HCT116 (cell line): ENCODE results near the gene SAPCD2. TPM values are rescaled to one million over a fixed set of nuclear protein-coding genes. Genes with fewer than 3 reads are reported as not detected.

Experiments
- ATAC-seq: fragments of 200-7000 bp; cut with Tn5 transposase; 2 replicates; pipeline ENCODE4 v1.9.1; 2020; ENCODE audit warnings: mild to moderate bottlenecking, moderate library complexity
- BruUV-seq: library from RNA; stranded (reverse); fragments of 400-500 nt; replicated peaks from 2 replicates; lab custom pipeline; 2021; lab: Mats Ljungman, UMichigan
- CTCF ChIA-PET: fragments of 300-600 bp; sonication (Branson Sonifier 250); formaldehyde crosslinking; loops from one replicate; lab custom pipeline; 2021; ENCODE audit warnings: antibody characterized with exemption; lab: Charles Lee
- POLR2A ChIA-PET: fragments of 300-600, 350-600 bp; sonication (Branson Sonifier 250); formaldehyde crosslinking; loops from one replicate; lab custom pipeline; 2021; ENCODE audit warnings: antibody characterized with exemption; lab: Charles Lee
- RAD21 ChIA-PET, 2 experiments: fragments of 300-600 bp; sonication (Branson Sonifier 250); formaldehyde crosslinking; loops; one replicate each; lab custom pipeline; 2023; ENCODE audit warnings: low total read pairs in 2 of 2; ENCODE audit not compliant: uncharacterized antibody in 2 of 2, unreplicated experiment in 2 of 2, low non-redundant PET in 1 of 2; lab: Charles Lee
- DNase-seq: peaks from one replicate; pipeline ENCODE4 v3.0.0-alpha.2; 2010; ENCODE audit warnings: low read depth, low spot score
- H2AFZ ChIP-seq: fragments of 200-600 bp; shearing (Covaris generic), sonication (generic); 2 replicates; pipeline ENCODE4 v1.6.1; 2017; ENCODE audit warnings: low read depth, mixed run types, mixed read lengths, antibody characterized with exemption, low read length; ENCODE audit not compliant: poor library complexity, severe bottlenecking
- H3K27ac ChIP-seq: 2 replicates; pipeline ENCODE4 v1.5.1; 2012; ENCODE audit warnings: low read depth, low read length
- H3K27me3 ChIP-seq: fragments of 200-600 bp; sonication (generic); 2 replicates; pipeline ENCODE4 v1.6.1; 2016; ENCODE audit warnings: mixed run types, low read length, mixed read lengths; ENCODE audit not compliant: insufficient read depth
- H3K36me3 ChIP-seq, 2 experiments: fragments of 200-500 bp in 1 of 2; fragments of 200-600 bp in 1 of 2; sonication (Bioruptor generic) in 1 of 2; sonication (generic) in 1 of 2; 2 replicates each; pipeline versions ENCODE4 v1.5.1 to v1.6.1; 2014 to 2016; ENCODE audit warnings: low read length in 2 of 2, inconsistent platforms in 1 of 2, mixed read lengths in 1 of 2, mixed run types in 1 of 2; ENCODE audit not compliant: insufficient read depth in 2 of 2, control insufficient read depth in 1 of 2
- H3K4me1 ChIP-seq, 2 experiments: fragments of 200-600 bp in 1 of 2; sonication (generic) in 1 of 2; 2 replicates each; pipeline versions ENCODE4 v1.5.1 to v1.6.1; 2012 to 2017; ENCODE audit warnings: low read length in 2 of 2, inconsistent platforms in 1 of 2, mild to moderate bottlenecking in 1 of 2, mixed read lengths in 1 of 2, mixed run types in 1 of 2, moderate library complexity in 1 of 2; ENCODE audit not compliant: insufficient read depth in 2 of 2, control insufficient read depth in 1 of 2
- H3K4me2 ChIP-seq: fragments of 200-600 bp; sonication (generic); 2 replicates; pipeline ENCODE4 v1.6.1; 2017; ENCODE audit warnings: mixed run types, low read length, mixed read lengths
- H3K4me3 ChIP-seq, 2 experiments: fragments of 200-600 bp in 1 of 2; sonication (generic) in 1 of 2; replicated peaks in 1 of 2; 2 replicates each; pipeline ENCODE4 v1.5.1; 2011 to 2016; ENCODE audit warnings: low read length in 2 of 2, control low read depth in 1 of 2, low read depth in 1 of 2, mild to moderate bottlenecking in 1 of 2, mixed read lengths in 1 of 2, mixed run types in 1 of 2
- H3K79me2 ChIP-seq: fragments of 200-600 bp; sonication (generic); 2 replicates; pipeline ENCODE4 v1.6.1; 2017; ENCODE audit warnings: mild to moderate bottlenecking, mixed run types, low read length, moderate library complexity, mixed read lengths; ENCODE audit not compliant: insufficient read depth
- H3K9ac ChIP-seq: fragments of 200-600 bp; sonication (generic); 2 replicates; pipeline ENCODE4 v1.6.1; 2016; ENCODE audit warnings: low read length, mixed read lengths
- H3K9me2 ChIP-seq: fragments of 200-600 bp; sonication (generic), shearing (Covaris generic); 2 replicates; pipeline ENCODE4 v1.6.1; 2017; ENCODE audit warnings: mixed run types, mild to moderate bottlenecking, moderate library complexity; ENCODE audit not compliant: insufficient read depth
- H3K9me3 ChIP-seq, 2 experiments: fragments of 200-500 bp in 1 of 2; fragments of 200-600 bp in 1 of 2; sonication (Bioruptor generic) in 1 of 2; sonication (generic) in 1 of 2; 2 replicates each; pipeline ENCODE4 v1.6.1; 2014 to 2017; ENCODE audit warnings: low read length in 2 of 2, mixed read lengths in 2 of 2, inconsistent platforms in 1 of 2, low read depth in 1 of 2, mild to moderate bottlenecking in 1 of 2, mixed run types in 1 of 2, moderate library complexity in 1 of 2; ENCODE audit not compliant: control insufficient read depth in 1 of 2, insufficient read depth in 1 of 2
- H4K20me1 ChIP-seq: fragments of 200-600 bp; sonication (generic), shearing (Covaris generic); 2 replicates; pipeline ENCODE4 v1.6.1; 2017; ENCODE audit warnings: mixed run types, mild to moderate bottlenecking, moderate library complexity; ENCODE audit not compliant: insufficient read depth
- CBX3 ChIP-seq: IDR thresholded peaks from 2 replicates; pipeline ENCODE4 v1.6.1; 2012; ENCODE audit warnings: low read depth
- CEBPB ChIP-seq: IDR thresholded peaks from 2 replicates; pipeline ENCODE4 v1.6.1; 2012; ENCODE audit warnings: low read depth
- ELF1 ChIP-seq: IDR thresholded peaks from 2 replicates; pipeline ENCODE4 v1.6.1; 2012; ENCODE audit warnings: low read depth, borderline replicate concordance
- FOSL1 ChIP-seq: IDR thresholded peaks from 2 replicates; pipeline ENCODE4 v1.6.1; 2012; ENCODE audit warnings: low read depth
- POLR2A ChIP-seq: IDR thresholded peaks from 2 replicates; pipeline ENCODE4 v1.7.0; 2011; ENCODE audit warnings: borderline replicate concordance; ENCODE audit not compliant: insufficient read depth, insufficient read length; ENCODE audit errors: extremely low read depth
- RAD21 ChIP-seq: IDR thresholded peaks from 2 replicates; pipeline ENCODE4 v1.6.1; 2012; ENCODE audit warnings: low read depth, mild to moderate bottlenecking
- SIN3A ChIP-seq: IDR thresholded peaks from 2 replicates; pipeline ENCODE4 v1.6.1; 2012; ENCODE audit warnings: low read depth
- SP1 ChIP-seq: IDR thresholded peaks from 2 replicates; pipeline ENCODE4 v1.6.1; 2012; ENCODE audit warnings: low read depth
- SRF ChIP-seq: IDR thresholded peaks from 2 replicates; pipeline ENCODE4 v1.6.1; 2012; ENCODE audit warnings: low read depth
- ZFX ChIP-seq: fragments of 450-650 bp; IDR thresholded peaks from 2 replicates; pipeline ENCODE4 v1.6.1; 2017
- intact Hi-C: fragments of 100-400 bp; cut with micrococcal nuclease; formaldehyde crosslinking; loops from 2 replicates; pipeline ENCODE4 v1.10.0; 2022
- total RNA-seq: library from RNA; stranded (reverse); gene quantifications from one replicate; pipeline ENCODE4 v1.2.1, GENCODE V29; 2021; ENCODE audit not compliant: unreplicated experiment
- TF ChIP-seq, protein P1 (sequence below): IDR thresholded peaks from 2 replicates; pipeline ENCODE4 v1.6.1; 2012
- TF ChIP-seq, protein P2 (sequence below), 3 experiments: fragments of 200-600 bp in 1 of 3; sonication (generic) in 1 of 3; IDR thresholded peaks in 2 of 3; conservative IDR thresholded peaks in 1 of 3; 2 replicates each; pipeline ENCODE4 v1.5.1; 2012 to 2017; ENCODE audit warnings: low read depth in 2 of 3, low read length in 2 of 3, antibody characterized with exemption in 1 of 3, borderline replicate concordance in 1 of 3, control low read depth in 1 of 3, mild to moderate bottlenecking in 1 of 3, mixed read lengths in 1 of 3, mixed run types in 1 of 3, moderate library complexity in 1 of 3; ENCODE audit not compliant: insufficient read depth in 1 of 3
- TF ChIP-seq, protein P3 (sequence below): IDR thresholded peaks from 2 replicates; pipeline ENCODE4 v1.6.1; 2012; ENCODE audit warnings: low read depth

The SAPCD2 gene
- total RNA-seq, 1 experiment from 2014 or later, result 71.7 TPM

GRCh38 chr9:137106662-137107250, 36.4 kb upstream of the SAPCD2 start:
- TF ChIP-seq, protein P1, sequence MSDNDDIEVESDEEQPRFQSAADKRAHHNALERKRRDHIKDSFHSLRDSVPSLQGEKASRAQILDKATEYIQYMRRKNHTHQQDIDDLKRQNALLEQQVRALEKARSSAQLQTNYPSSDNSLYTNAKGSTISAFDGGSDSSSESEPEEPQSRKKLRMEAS, result no peak
- TF ChIP-seq, protein P2, sequence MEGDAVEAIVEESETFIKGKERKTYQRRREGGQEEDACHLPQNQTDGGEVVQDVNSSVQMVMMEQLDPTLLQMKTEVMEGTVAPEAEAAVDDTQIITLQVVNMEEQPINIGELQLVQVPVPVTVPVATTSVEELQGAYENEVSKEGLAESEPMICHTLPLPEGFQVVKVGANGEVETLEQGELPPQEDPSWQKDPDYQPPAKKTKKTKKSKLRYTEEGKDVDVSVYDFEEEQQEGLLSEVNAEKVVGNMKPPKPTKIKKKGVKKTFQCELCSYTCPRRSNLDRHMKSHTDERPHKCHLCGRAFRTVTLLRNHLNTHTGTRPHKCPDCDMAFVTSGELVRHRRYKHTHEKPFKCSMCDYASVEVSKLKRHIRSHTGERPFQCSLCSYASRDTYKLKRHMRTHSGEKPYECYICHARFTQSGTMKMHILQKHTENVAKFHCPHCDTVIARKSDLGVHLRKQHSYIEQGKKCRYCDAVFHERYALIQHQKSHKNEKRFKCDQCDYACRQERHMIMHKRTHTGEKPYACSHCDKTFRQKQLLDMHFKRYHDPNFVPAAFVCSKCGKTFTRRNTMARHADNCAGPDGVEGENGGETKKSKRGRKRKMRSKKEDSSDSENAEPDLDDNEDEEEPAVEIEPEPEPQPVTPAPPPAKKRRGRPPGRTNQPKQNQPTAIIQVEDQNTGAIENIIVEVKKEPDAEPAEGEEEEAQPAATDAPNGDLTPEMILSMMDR (IDR thresholded peaks at IDR 0.05 in 2 of 3, conservative IDR thresholded peaks at IDR 0.05 in 1 of 3; ENCODE audit: borderline replicate concordance in 1 of 3, insufficient read depth in 1 of 3, low read depth in 2 of 3, low read length in 2 of 3), result no peak
- TF ChIP-seq, protein P3, sequence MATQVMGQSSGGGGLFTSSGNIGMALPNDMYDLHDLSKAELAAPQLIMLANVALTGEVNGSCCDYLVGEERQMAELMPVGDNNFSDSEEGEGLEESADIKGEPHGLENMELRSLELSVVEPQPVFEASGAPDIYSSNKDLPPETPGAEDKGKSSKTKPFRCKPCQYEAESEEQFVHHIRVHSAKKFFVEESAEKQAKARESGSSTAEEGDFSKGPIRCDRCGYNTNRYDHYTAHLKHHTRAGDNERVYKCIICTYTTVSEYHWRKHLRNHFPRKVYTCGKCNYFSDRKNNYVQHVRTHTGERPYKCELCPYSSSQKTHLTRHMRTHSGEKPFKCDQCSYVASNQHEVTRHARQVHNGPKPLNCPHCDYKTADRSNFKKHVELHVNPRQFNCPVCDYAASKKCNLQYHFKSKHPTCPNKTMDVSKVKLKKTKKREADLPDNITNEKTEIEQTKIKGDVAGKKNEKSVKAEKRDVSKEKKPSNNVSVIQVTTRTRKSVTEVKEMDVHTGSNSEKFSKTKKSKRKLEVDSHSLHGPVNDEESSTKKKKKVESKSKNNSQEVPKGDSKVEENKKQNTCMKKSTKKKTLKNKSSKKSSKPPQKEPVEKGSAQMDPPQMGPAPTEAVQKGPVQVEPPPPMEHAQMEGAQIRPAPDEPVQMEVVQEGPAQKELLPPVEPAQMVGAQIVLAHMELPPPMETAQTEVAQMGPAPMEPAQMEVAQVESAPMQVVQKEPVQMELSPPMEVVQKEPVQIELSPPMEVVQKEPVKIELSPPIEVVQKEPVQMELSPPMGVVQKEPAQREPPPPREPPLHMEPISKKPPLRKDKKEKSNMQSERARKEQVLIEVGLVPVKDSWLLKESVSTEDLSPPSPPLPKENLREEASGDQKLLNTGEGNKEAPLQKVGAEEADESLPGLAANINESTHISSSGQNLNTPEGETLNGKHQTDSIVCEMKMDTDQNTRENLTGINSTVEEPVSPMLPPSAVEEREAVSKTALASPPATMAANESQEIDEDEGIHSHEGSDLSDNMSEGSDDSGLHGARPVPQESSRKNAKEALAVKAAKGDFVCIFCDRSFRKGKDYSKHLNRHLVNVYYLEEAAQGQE, result no peak
- no peak for TF ChIP-seq SRF
- no peak for TF ChIP-seq CEBPB
- TF ChIP-seq POLR2A, result no peak
- no peak for TF ChIP-seq SP1
- TF ChIP-seq SIN3A, result no peak
- no peak for TF ChIP-seq ZFX
- TF ChIP-seq RAD21, result no peak
- TF ChIP-seq FOSL1, result no peak
- no peak for TF ChIP-seq CBX3
- no peak for TF ChIP-seq ELF1
- Histone ChIP-seq H3K4me3 (no peak overlapping the region), H3K27me3 (no peaks in the 10 kb centered on the region), H3K9me3 (peaks cover 0 to 17% of the 10 kb centered on the region in 2 experiments; a peak in 1 of 4 replicates), H3K9me2 (no peaks in the 10 kb centered on the region), H3K4me2 (no peak overlapping the region), H2AFZ (no peak overlapping the region), H3K36me3 (peaks cover 8 to 58% of the 10 kb centered on the region in 2 experiments), H3K9ac (no peak overlapping the region), H3K27ac (no peak overlapping the region; the same call in 1 of the 2 replicates), H4K20me1 (no peaks in the 10 kb centered on the region), H3K4me1 (no peaks in the 10 kb centered on the region), H3K79me2 (0 out of 2 replicates have a peak, but pooled peaks cover under 1% of the 10 kb centered on the region)
- ATAC-seq, result 0 out of 2 replicates have a peak, but pooled peaks have one; percentile 7
- POLR2A ChIA-PET, result no interaction called here
- no peak for DNase-seq
- RAD21 ChIA-PET, result no interaction called here
- intact Hi-C loops, result no loop called here
- BruUV-seq, result no TSS peak
- CTCF ChIA-PET, result no interaction called here
